Keratinocyte (primary cell): ENCODE measurements around the gene TMED3. TPM values are rescaled to one million over a fixed set of nuclear protein-coding genes. Genes with fewer than 3 reads are reported as not detected.

ENCODE experiments used
- DNase-seq: peaks from one replicate; pipeline ENCODE4 v3.0.0-alpha.2; 2011; ENCODE audit warnings: low read depth, missing footprints, low spot score
- FAIRE-seq: peaks from 2 replicates; lab custom pipeline; 2011; peaks lifted over from hg19 to GRCh38; lab: Jason Lieb, UNC
- H2AFZ ChIP-seq: 2 replicates; pipeline ENCODE4 v1.6.0; 2012; ENCODE audit warnings: low read length, control low read depth, inconsistent platforms; ENCODE audit not compliant: control insufficient read depth
- H3K27ac ChIP-seq: 2 replicates; pipeline ENCODE4 v1.5.1; 2011; ENCODE audit warnings: low read length; ENCODE audit not compliant: control insufficient read depth, insufficient read depth
- H3K27me3 ChIP-seq: 3 replicates; pipeline ENCODE4 v1.6.0; 2011; ENCODE audit warnings: low read length; ENCODE audit not compliant: control insufficient read depth, insufficient read depth; ENCODE audit errors: extremely low read depth
- H3K36me3 ChIP-seq, 2 experiments: 2 replicates in 1 of 2; 3 replicates in 1 of 2; pipeline ENCODE4 v1.5.1; 2011; ENCODE audit warnings: low read length in 2 of 2, mild to moderate bottlenecking in 1 of 2; ENCODE audit not compliant: control insufficient read depth in 2 of 2, insufficient read depth in 2 of 2; ENCODE audit errors: extremely low read depth in 1 of 2
- H3K4me1 ChIP-seq: 3 replicates; pipeline ENCODE4 v1.5.1; 2011; ENCODE audit warnings: low read length; ENCODE audit not compliant: control insufficient read depth, insufficient read depth; ENCODE audit errors: extremely low read depth
- H3K4me2 ChIP-seq: 3 replicates; pipeline ENCODE4 v1.6.0; 2011; ENCODE audit warnings: low read depth, low read length; ENCODE audit not compliant: control insufficient read depth, insufficient read depth; ENCODE audit errors: extremely low read depth
- H3K4me3 ChIP-seq, 3 experiments: fragments of 200-600 bp in 1 of 3; sonication (generic) in 1 of 3; 2 replicates in 2 of 3; 3 replicates in 1 of 3; pipeline ENCODE4 v1.5.1; 2011 to 2016; ENCODE audit warnings: low read length in 3 of 3, mild to moderate bottlenecking in 3 of 3, control low read depth in 2 of 3, inconsistent platforms in 1 of 3, low read depth in 1 of 3, mixed read lengths in 1 of 3, mixed run types in 1 of 3, moderate library complexity in 1 of 3; ENCODE audit not compliant: control insufficient read depth in 2 of 3, insufficient read depth in 2 of 3; ENCODE audit errors: extremely low read depth in 1 of 3
- H3K79me2 ChIP-seq: 2 replicates; pipeline ENCODE4 v1.6.0; 2012; ENCODE audit warnings: low read length; ENCODE audit not compliant: control insufficient read depth, insufficient read depth
- H3K9ac ChIP-seq: 3 replicates; pipeline ENCODE4 v1.6.0; 2011; ENCODE audit warnings: low read length; ENCODE audit not compliant: control insufficient read depth, insufficient read depth; ENCODE audit errors: extremely low read depth
- H3K9me1 ChIP-seq: 3 replicates; pipeline ENCODE4 v1.6.0; 2011; ENCODE audit warnings: low read length; ENCODE audit not compliant: control insufficient read depth, insufficient read depth; ENCODE audit errors: extremely low read depth
- H3K9me3 ChIP-seq: 2 replicates; pipeline ENCODE4 v1.5.1; 2012; ENCODE audit warnings: low read depth, low read length; ENCODE audit not compliant: control insufficient read depth
- H4K20me1 ChIP-seq: 3 replicates; pipeline ENCODE4 v1.6.0; 2011; ENCODE audit warnings: low read length; ENCODE audit not compliant: control insufficient read depth, insufficient read depth; ENCODE audit errors: extremely low read depth
- EZH2 ChIP-seq: IDR thresholded peaks from one replicate; pipeline ENCODE4 v1.6.1; 2012; ENCODE audit warnings: inconsistent platforms, mild to moderate bottlenecking, low read length, moderate library complexity
- dilution Hi-C: fragments of 300-500 bp; cut with MboI; formaldehyde crosslinking; loops from one replicate; pipeline ENCODE4 v1.7.0; 2020; ENCODE audit warnings: low sequenced_read_pairs; ENCODE audit not compliant: extremely low pct_ligation_motif_present
- polyA plus RNA-seq, 5 experiments: library from polyadenylated mRNA; depleted of rRNA in 3 of 5; stranded (reverse) in 3 of 5; stranded (forward) in 1 of 5; unstranded in 1 of 5; fragments of >200 nt; gene quantifications; 1 replicate in 1 of 5; 2 replicates in 3 of 5; 3 replicates in 1 of 5; pipeline versions ENCODE4 v1.2.1 to v1.2.3, GENCODE V29; 2011 to 2012; ENCODE audit warnings: missing spikeins in 2 of 5, low read depth in 1 of 5, low replicate concordance in 1 of 5
- TF ChIP-seq, protein P1 (sequence below), 3 experiments: IDR thresholded peaks in 1 of 3; conservative IDR thresholded peaks in 1 of 3; optimal IDR thresholded peaks in 1 of 3; 2 replicates in 2 of 3; 3 replicates in 1 of 3; pipeline versions ENCODE3 to v1.5.1; 2011; ENCODE audit warnings: low read length in 3 of 3, mild to moderate bottlenecking in 3 of 3, moderate library complexity in 2 of 3, control low read depth in 1 of 3, inconsistent platforms in 1 of 3; ENCODE audit not compliant: insufficient read depth in 2 of 3; ENCODE audit errors: extremely low read depth in 1 of 3

TMED3 gene
- polyA plus RNA-seq, 1 donor (not counting 4 experiments of a cell fraction or from before 2014, with no cell fraction given), result 137 TPM

DNA sequence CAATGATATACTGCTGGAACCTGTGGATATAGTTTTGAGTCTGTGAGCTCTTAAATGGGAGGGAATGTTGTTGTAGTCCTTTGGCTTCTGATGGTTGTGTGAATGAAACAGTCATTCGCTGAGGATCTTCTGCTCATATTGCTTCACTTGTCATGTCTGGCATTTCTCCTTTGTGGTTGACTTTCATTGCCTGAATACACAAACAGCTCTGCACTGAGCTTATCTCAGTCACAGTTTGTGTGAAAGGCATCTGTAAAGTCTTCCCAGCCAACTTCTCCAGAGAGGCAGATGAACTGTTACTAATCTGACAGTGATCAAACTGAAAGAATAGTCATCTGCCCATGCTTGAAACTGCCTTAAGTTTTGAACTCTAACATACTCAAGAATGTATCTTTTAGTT is 59.8 kb downstream of the TMED3 start:
- TF ChIP-seq EZH2, result no peak
- no peaks in the 10 kb centered on the region for H3K9me1 ChIP-seq
- no peaks in the 10 kb centered on the region for H4K20me1 ChIP-seq
- H3K27ac ChIP-seq, result no peak overlapping the region
- no peaks in the 10 kb centered on the region for H3K4me1 ChIP-seq
- H3K4me3 ChIP-seq, result no peak overlapping the region
- H3K9me3 ChIP-seq, result no peaks in the 10 kb centered on the region
- DNase-seq (no peak), FAIRE-seq (no peak)
- dilution Hi-C loops, result no loop called here
- H3K4me2 ChIP-seq, result no peak overlapping the region
- no peak overlapping the region for H2AFZ ChIP-seq
- no peaks in the 10 kb centered on the region for H3K36me3 ChIP-seq
- H3K9ac ChIP-seq, result no peak overlapping the region
- H3K79me2 ChIP-seq, result no peaks in the 10 kb centered on the region
- no peaks in the 10 kb centered on the region for H3K27me3 ChIP-seq

DNA sequence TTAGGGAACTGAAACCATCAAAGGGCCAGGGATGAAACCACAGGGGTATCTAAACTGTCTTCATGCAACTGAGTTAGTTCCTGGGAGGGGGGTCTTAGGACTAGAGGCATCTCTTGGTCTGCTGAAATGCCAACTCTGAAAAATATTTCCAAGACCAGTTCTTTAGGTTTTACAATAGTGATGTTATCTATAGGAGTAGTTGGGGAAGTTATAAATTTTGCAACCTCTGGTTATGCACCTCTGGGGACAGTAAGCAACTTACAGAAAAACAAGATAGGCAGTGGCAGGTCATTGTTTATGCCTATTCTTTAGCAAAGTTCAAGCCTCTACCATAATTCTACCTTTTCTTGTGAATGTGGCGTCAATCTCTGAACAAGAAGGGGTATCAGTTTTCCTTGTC is 60.7 kb downstream of the TMED3 start:
- H3K9ac ChIP-seq, result no peak overlapping the region
- TF ChIP-seq, protein P1, sequence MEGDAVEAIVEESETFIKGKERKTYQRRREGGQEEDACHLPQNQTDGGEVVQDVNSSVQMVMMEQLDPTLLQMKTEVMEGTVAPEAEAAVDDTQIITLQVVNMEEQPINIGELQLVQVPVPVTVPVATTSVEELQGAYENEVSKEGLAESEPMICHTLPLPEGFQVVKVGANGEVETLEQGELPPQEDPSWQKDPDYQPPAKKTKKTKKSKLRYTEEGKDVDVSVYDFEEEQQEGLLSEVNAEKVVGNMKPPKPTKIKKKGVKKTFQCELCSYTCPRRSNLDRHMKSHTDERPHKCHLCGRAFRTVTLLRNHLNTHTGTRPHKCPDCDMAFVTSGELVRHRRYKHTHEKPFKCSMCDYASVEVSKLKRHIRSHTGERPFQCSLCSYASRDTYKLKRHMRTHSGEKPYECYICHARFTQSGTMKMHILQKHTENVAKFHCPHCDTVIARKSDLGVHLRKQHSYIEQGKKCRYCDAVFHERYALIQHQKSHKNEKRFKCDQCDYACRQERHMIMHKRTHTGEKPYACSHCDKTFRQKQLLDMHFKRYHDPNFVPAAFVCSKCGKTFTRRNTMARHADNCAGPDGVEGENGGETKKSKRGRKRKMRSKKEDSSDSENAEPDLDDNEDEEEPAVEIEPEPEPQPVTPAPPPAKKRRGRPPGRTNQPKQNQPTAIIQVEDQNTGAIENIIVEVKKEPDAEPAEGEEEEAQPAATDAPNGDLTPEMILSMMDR (optimal IDR thresholded peaks at IDR 0.05 in 1 of 3, IDR thresholded peaks at IDR 0.05 in 1 of 3, conservative IDR thresholded peaks at IDR 0.05 in 1 of 3; ENCODE audit: extremely low read depth in 1 of 3, insufficient read depth in 2 of 3, low read length in 3 of 3), result no peak
- TF ChIP-seq EZH2, result no peak
- H2AFZ ChIP-seq, result no peak overlapping the region
- FAIRE-seq (no peak), DNase-seq (no peak)
- H3K36me3 ChIP-seq, result no peaks in the 10 kb centered on the region
- no peaks in the 10 kb centered on the region for H3K9me3 ChIP-seq
- no peaks in the 10 kb centered on the region for H4K20me1 ChIP-seq
- no peak overlapping the region for H3K4me3 ChIP-seq
- no peak overlapping the region for H3K4me2 ChIP-seq
- no peaks in the 10 kb centered on the region for H3K4me1 ChIP-seq
- H3K27me3 ChIP-seq, result no peaks in the 10 kb centered on the region
- no peaks in the 10 kb centered on the region for H3K9me1 ChIP-seq
- no peaks in the 10 kb centered on the region for H3K79me2 ChIP-seq
- dilution Hi-C loops, result no loop called here
- H3K27ac ChIP-seq, result no peak overlapping the region

DNA sequence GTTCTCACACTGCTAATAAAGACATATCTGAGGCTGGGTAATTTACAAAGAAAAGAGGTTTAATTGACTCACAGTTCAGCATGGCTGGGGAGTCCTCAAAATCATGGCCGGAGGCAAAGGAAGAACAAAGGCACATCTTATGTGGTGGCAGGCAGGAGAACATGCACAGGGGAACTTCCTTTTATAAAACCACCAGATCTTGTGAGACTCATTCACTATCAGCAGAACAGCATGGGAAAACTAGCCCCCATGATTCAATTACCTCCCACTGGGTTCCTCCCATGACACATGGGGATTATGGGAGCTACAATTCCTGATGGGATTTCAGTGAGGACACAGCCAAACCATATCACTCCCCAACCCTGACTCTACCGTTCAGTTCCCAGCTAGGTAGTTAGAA is 61.5 kb downstream of the TMED3 start:
- TF ChIP-seq, protein P1 (optimal IDR thresholded peaks at IDR 0.05 in 1 of 3, IDR thresholded peaks at IDR 0.05 in 1 of 3, conservative IDR thresholded peaks at IDR 0.05 in 1 of 3; ENCODE audit: extremely low read depth in 1 of 3, insufficient read depth in 2 of 3, low read length in 3 of 3), result no peak
- TF ChIP-seq EZH2, result no peak
- dilution Hi-C loops, result no loop called here
- no peak overlapping the region for H3K4me3 ChIP-seq
- no peaks in the 10 kb centered on the region for H3K36me3 ChIP-seq
- no peaks in the 10 kb centered on the region for H3K79me2 ChIP-seq
- H3K9ac ChIP-seq, result no peak overlapping the region
- H3K9me1 ChIP-seq, result no peaks in the 10 kb centered on the region
- FAIRE-seq (no peak), DNase-seq (no peak)
- H4K20me1 ChIP-seq, result no peaks in the 10 kb centered on the region
- no peaks in the 10 kb centered on the region for H3K9me3 ChIP-seq
- no peak overlapping the region for H3K4me2 ChIP-seq
- H2AFZ ChIP-seq, result no peak overlapping the region
- no peaks in the 10 kb centered on the region for H3K4me1 ChIP-seq
- no peaks in the 10 kb centered on the region for H3K27me3 ChIP-seq
- no peak overlapping the region for H3K27ac ChIP-seq
